Adipose tissue (tissue), 3 donors: ENCODE data around the gene ATP6V1F. TPM values are rescaled to one million over a fixed set of nuclear protein-coding genes. Genes with fewer than 3 reads are reported as not detected.

Source experiments
- H3K27ac ChIP-seq: one replicate; pipeline ENCODE4 v1.5.1; 2013; ENCODE audit warnings: low read depth, low read length
- WGBS, 3 donors: extraction: QIAGEN DNeasy Blood & Tissue Kit; methylation state at CpG; one replicate each; pipeline ENCODE4 v1.1.7; 2013; 5-methylcytosine and 5-hydroxymethylcytosine counted together
- polyA plus RNA-seq, 3 donors: library from polyadenylated mRNA; stranded (reverse); fragments of 200-250 nt; gene quantifications; one replicate each; pipeline ENCODE4 v1.2.3, GENCODE V29; 2013
- donor health status: healthy with polysubstance abuse.
- donor health status: Bipolar disorder and iron deficiency.
- donor health status: healthy.

The ATP6V1F gene
- polyA plus RNA-seq, 3 donors: 76.4 to 216 (median 158) TPM

DNA sequence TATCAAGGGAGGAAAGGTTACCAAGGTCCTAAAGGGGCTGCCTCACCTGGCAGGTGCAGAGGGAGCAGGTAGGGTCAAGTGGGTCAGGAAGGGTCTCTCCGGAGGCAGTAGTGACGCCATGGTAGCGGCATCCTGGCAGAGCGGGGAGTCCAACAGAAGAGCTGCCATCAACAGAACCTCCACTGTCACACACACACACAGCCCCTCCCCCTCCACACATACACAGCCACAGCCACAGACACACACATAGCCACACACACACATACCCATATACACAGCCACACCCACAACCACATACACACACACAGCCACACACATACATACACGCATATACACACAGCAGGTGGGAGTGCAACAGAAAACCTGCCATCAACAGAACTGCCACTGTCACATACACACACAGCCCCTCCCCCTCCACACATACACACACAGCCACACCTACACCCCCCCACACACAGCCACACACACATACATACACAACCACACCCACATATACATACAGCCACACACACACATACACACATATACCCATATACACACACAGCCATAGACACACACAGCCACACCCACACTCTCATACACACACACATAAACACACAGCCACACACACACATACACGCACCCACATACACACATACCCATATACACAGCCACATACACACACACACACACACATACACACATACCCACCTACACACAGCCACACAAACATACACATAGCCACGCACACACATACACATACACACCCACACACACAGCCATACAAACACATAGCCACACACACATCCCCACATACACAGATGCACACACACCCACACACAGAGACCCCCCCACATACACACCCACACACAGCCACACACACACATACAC, 24.7 kb downstream of the ATP6V1F start:
- H3K27ac ChIP-seq: no peak overlapping the region
- WGBS, 3 donors: 78 to 87% (median 80%) methylated on average over 6 to 7 of the region's 7 CpGs

GRCh38 chr7:128888039-128888755, 25.5 kb downstream of the ATP6V1F start:
- H3K27ac ChIP-seq: no peak overlapping the region
- WGBS, 3 donors: 80 to 91% (median 89%) methylated on average over 7 of the region's 7 CpGs

GRCh38 chr7:128888756-128889095, 26.1 kb downstream of the ATP6V1F start:
- WGBS, 3 donors: 79 to 91% (median 84%) methylated on average over 8 to 11 of the region's 11 CpGs
- no peak overlapping the region for H3K27ac ChIP-seq

- no peak overlapping the region for H3K27ac ChIP-seq
- 53 to 72% (median 67%) methylated on average over 8 of the region's 8 CpGs for WGBS, 3 donors
Measured at GRCh38 chr7:128889121-128889520, 26.5 kb downstream of the ATP6V1F start.

DNA sequence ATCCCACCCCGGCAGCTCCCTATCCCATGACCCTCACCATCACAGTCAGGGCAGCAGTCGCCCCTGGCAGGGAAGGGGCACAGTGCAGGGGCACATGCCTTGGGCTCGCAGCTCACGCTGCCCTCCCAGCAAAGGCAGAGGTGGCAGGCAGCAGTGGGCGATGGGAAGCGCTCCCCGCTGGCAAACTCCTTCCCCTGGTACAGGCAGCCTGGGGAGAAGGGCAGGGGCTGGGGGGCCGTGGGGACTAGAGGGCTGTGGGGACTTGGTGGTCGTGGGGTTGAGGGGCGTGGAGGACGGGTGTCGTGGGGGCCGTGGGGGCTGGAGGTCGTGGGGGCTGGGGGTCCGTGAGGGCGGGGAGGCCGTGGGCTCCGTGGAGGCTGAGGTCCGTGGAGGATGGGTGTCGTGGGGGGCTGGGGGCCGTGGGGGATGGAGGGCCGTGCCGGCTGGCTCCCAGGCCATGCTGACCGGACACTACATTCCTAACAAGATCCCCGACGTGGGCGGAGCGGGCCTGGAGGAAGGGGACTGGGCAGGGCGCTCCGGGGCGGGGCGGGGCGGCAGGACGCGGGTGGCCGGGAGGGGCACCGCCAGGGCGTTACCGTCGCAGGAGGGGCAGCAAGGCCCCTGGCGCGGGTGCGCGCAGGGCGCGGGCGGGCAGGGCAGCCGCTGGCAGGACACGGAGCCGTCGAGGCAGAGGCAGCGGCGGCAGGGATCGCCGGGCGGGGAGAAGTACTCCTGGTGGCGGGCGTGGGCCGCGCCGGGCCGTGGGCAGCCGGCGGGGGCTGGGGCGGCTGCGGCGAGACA, 27.9 kb downstream of the ATP6V1F start:
- WGBS, 3 donors: 33 to 37% (median 34%) methylated on average over 24 to 66 of the region's 67 CpGs
- no peak overlapping the region for H3K27ac ChIP-seq

DNA sequence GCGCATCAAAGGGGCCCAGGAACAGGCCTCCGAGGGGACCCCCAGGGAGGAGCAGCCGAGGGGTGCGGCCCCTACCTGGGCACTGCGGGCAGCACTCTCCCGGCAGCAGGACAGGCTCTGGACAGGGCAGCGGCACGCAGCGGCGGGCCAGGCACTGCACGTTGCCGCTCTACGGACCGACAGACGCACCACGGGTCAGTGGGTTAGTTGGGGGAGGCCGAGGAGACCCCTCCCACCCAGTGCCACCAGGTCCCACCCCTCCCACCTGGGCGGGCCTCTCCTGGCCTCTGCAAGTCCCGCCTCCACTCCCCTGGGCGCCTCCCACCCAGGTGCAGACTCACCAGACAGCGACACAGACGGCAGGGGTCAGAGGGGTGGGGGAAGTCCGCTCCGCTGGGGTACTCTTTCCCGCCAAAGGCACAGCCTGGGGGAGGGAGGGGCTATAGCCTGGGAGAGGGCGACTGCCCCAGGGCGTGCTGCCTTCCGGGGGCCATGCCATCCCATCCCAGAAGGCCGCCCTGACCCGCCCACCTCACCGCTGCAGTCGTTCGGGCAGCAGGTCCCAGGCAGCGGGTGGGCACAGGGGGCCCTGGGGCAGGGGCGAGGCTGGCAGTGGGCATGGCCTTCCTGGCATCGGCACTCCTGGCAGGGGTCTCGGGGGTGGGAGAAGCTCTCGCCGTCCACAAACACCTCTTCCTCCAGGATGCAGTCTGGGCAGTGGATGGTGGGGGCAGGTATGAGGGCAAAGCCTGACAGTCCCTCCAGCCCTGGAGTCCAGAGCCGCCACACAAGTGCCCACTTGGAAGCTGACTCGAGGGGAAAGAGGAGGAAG, 28.7 kb downstream of the ATP6V1F start:
- WGBS, 3 donors: 33 to 54% (median 40%) methylated on average over 30 to 41 of the region's 41 CpGs
- no peak overlapping the region for H3K27ac ChIP-seq

DNA sequence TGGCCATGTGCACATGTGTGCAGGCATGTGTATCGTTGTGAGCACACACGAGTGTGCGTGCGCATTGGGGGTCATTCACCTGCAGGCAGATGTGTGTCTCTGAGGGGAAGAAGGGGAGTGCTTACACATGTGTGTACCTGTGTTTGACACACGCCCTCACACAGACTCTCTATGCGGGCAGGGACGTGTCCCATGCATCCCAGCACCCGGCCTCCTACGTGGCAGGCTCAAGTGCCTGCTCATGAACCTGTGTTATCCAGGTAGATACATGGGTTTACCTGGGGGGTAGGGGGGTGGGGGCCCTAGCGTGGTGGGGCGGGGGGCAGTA, 29.2 kb downstream of the ATP6V1F start:
- H3K27ac ChIP-seq: no peak overlapping the region
- 84 to 90% (median 85%) methylated on average over 11 of the region's 11 CpGs for WGBS, 3 donors

- no peak overlapping the region for H3K27ac ChIP-seq
- 89 to 91% (median 89%) methylated on average over 12 to 13 of the region's 13 CpGs for WGBS, 3 donors
Measured at GRCh38 chr7:128892521-128893250, 30.0 kb downstream of the ATP6V1F start.

GRCh38 chr7:128893251-128894100, 30.8 kb downstream of the ATP6V1F start:
- 90 to 91% (median 91%) methylated on average over 22 to 23 of the region's 23 CpGs for WGBS, 3 donors
- H3K27ac ChIP-seq: no peak overlapping the region

DNA sequence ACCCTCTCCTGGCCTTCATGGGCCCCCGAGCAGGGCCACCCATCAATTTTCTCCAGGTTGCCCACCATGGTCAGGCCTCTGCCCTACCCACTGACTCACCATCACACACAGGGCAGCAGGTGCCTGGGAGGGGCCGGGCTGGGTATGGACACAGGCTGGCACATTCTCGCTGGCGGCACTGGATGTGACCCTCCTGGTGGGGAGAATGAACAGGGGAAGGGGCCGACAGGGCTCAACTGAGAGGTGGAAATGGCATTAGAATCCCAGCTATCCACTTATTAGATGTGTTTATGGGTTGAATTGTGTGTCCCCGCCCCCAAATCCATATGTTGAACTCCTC, 31.4 kb downstream of the ATP6V1F start:
- H3K27ac ChIP-seq: no peak overlapping the region
- 90 to 95% (median 93%) methylated on average over 6 of the region's 6 CpGs for WGBS, 3 donors

- H3K27ac ChIP-seq: no peak overlapping the region
- 77 to 87% (median 77%) methylated on average over 3 of the region's 3 CpGs for WGBS, 3 donors
Measured at GRCh38 chr7:128895320-128895719, 32.7 kb downstream of the ATP6V1F start.

DNA sequence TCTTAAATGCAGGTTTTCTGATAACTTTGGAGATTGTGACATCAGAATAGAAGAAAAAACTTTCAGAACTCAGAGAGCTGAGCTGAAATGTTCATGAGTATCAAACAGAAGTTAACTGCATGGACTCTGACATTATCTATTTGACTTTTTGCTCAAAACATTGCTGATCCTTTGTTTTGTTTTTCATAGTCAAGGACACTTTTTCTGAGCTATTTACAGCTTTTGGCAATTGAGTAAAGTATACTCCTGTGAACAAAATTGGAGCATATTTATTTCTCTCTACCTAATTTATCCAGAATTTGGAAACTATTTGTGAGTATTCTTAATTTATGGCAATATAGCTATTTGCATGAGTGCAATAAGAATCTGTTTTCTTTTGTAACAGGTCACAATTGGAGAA, 36.7 kb downstream of the ATP6V1F start:
- H3K27ac ChIP-seq: no peak overlapping the region

DNA sequence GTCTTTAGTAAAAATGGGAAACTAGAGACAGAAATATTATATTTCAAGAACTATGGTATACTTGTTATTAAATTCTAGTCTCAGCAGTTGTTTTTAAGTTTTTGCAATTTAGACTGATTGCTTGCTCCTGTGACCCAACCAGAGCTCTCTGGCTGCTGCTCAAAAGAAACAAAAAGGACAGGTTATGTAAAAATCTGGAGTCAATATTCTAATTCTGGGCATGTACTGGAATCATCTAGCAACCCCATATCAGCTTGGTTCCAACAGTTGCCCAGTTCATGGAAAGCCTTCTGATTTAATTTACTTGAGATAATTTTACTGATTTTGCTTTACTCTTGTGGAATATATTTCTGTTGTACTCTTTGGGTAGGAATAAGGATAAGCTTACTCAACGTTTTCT, 37.6 kb downstream of the ATP6V1F start:
- no peak overlapping the region for H3K27ac ChIP-seq
- WGBS, 3 donors: 56 to 74% (median 72%) methylated on average over 1 of the region's 1 CpG

DNA sequence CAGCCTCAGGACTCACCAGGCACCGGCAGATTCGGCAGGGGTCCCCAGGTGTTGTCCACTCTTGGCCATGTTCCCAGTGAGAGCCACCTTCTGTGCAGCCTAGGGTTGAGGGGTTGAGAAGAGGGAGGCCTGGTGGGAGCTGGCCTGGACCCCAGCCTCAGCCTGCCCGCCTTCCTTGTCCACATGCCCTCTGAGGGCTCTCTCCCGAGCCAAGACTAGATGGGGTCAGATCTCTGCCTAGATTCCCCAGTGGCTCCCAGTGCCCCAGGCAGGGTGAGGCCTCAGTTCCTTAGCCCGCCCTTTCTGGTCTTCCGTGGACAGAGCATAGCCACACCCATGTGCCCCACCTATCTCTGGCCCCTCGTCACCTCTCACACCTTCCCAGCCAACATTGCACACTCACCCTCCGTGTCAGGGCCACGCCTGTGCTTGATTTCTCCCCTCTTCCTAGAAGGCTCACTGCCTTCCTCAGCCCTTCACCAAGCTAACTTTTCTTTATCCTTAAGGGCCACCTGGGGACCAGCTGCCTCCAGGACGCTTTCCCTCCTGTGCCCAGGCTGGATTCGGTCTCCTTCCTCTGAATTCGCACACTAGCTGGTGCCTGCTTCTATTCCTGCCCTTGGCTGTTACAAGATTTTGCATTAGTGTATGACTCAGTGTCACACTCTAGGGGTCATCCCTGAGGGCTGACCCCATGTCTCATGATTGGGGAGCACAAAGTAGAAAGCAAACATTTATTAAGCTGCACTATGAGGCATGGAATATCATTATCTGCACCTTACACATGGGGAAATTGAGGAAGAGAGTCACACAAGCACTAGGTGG, 40.3 kb downstream of the ATP6V1F start:
- WGBS, 3 donors: 78 to 86% (median 80%) methylated on average over 12 of the region's 12 CpGs
- no peak overlapping the region for H3K27ac ChIP-seq

GRCh38 chr7:128903621-128904361, 41.1 kb downstream of the ATP6V1F start:
- WGBS, 3 donors: 79 to 84% (median 81%) methylated on average over 11 to 14 of the region's 14 CpGs
- H3K27ac ChIP-seq: no peak overlapping the region
